HepG2 (cell line): ENCODE measurements around the gene GPR17. TPM values are rescaled to one million over a fixed set of nuclear protein-coding genes. Genes with fewer than 3 reads are reported as not detected.

Source experiments
- ATAC-seq: fragments of 200-7000 bp; cut with Tn5 transposase; 3 replicates; pipeline ENCODE4 v1.9.1; 2020; ENCODE audit warnings: mild to moderate bottlenecking, moderate library complexity
- BruUV-seq: library from RNA; stranded (reverse); fragments of 400-500 nt; replicated peaks from 2 replicates; lab custom pipeline; 2021; lab: Mats Ljungman, UMichigan
- CTCF ChIA-PET: fragments of 300-600 bp; formaldehyde crosslinking; extraction: SDS; loops from one replicate; lab custom pipeline; 2021; ENCODE audit warnings: low total read pairs, inconsistent platforms, low intra/inter-chr PET ratio; lab: Yijun Ruan, JAX
- POLR2A ChIA-PET: fragments of 350-600 bp; sonication (Branson Sonifier 250); formaldehyde crosslinking; loops from one replicate; lab custom pipeline; 2020; ENCODE audit warnings: antibody characterized with exemption, inconsistent platforms; lab: Yijun Ruan, JAX
- DNase-seq: peaks from one replicate; pipeline ENCODE4 v3.0.0-alpha.2; 2015; ENCODE audit warnings: low spot score
- FAIRE-seq: peaks from 3 replicates; lab custom pipeline; 2011; peaks lifted over from hg19 to GRCh38; lab: Jason Lieb, UNC
- H2AFZ ChIP-seq: one replicate; pipeline ENCODE4 v1.6.1; 2011; ENCODE audit warnings: low read length, inconsistent platforms
- H3K27ac ChIP-seq: fragments of 300-600 bp; 3 replicates; pipeline ENCODE4 v1.8.0; 2011; ENCODE audit warnings: mixed run types, mild to moderate bottlenecking, mixed read lengths, low read length, inconsistent platforms; ENCODE audit not compliant: insufficient read depth; ENCODE audit errors: extremely low read length
- H3K27me3 ChIP-seq, 2 experiments: fragments of 200-600 bp in 1 of 2; 2 replicates in 1 of 2; 3 replicates in 1 of 2; pipeline versions ENCODE4 v1.6.0 to v1.8.0; 2011; ENCODE audit warnings: low read length in 2 of 2, mild to moderate bottlenecking in 2 of 2, moderate library complexity in 2 of 2, inconsistent platforms in 1 of 2; ENCODE audit not compliant: insufficient read depth in 2 of 2, control insufficient read depth in 1 of 2
- H3K36me3 ChIP-seq, 2 experiments: fragments of 200-600 bp in 1 of 2; replicated peaks in 1 of 2; 2 replicates in 1 of 2; 3 replicates in 1 of 2; pipeline versions ENCODE4 v1.5.1 to v1.8.0; 2011; ENCODE audit warnings: low read length in 2 of 2, inconsistent platforms in 1 of 2; ENCODE audit not compliant: insufficient read depth in 2 of 2, control insufficient read depth in 1 of 2
- H3K4me1 ChIP-seq: 2 replicates; pipeline ENCODE4 v1.5.1; 2012; ENCODE audit warnings: low read length, inconsistent platforms; ENCODE audit not compliant: insufficient read depth
- H3K4me2 ChIP-seq: 2 replicates; pipeline ENCODE4 v1.6.0; 2011; ENCODE audit warnings: low read depth, low read length, inconsistent platforms
- H3K4me3 ChIP-seq, 3 experiments: fragments of 200-600 bp in 1 of 3; sonication (generic), shearing (Covaris generic) in 1 of 3; replicated peaks in 1 of 3; 2 replicates each; pipeline ENCODE4 v1.5.1; 2011 to 2016; ENCODE audit warnings: low read length in 3 of 3, inconsistent platforms in 2 of 3, low read depth in 2 of 3, mild to moderate bottlenecking in 2 of 3, control low read depth in 1 of 3, mixed read lengths in 1 of 3; ENCODE audit not compliant: insufficient read depth in 1 of 3
- H3K79me2 ChIP-seq: one replicate; pipeline ENCODE4 v1.6.1; 2011; ENCODE audit warnings: low read length, inconsistent platforms; ENCODE audit not compliant: insufficient read depth
- H3K9ac ChIP-seq: 2 replicates; pipeline ENCODE4 v1.6.0; 2011; ENCODE audit warnings: mild to moderate bottlenecking, low read depth, low read length, inconsistent platforms; ENCODE audit not compliant: insufficient read depth
- H3K9me3 ChIP-seq: 2 replicates; pipeline ENCODE4 v1.5.1; 2012; ENCODE audit warnings: mild to moderate bottlenecking, low read length
- H4K20me1 ChIP-seq: 2 replicates; pipeline ENCODE4 v1.6.0; 2011; ENCODE audit warnings: inconsistent platforms, mild to moderate bottlenecking, low read length, moderate library complexity; ENCODE audit not compliant: insufficient read depth
- FOXP1 ChIP-seq, 2 experiments: fragments of 450-650 bp in 1 of 2; IDR thresholded peaks; 2 replicates each; pipeline ENCODE4 v1.6.1; 2017 to 2018; ENCODE audit warnings: antibody characterized with exemption in 1 of 2
- HBP1 ChIP-seq: IDR thresholded peaks from 2 replicates; pipeline ENCODE4 v1.6.1; 2016; ENCODE audit warnings: low read depth, control low read depth
- HOMEZ ChIP-seq: IDR thresholded peaks from 2 replicates; pipeline ENCODE4 v1.6.1; 2016; ENCODE audit warnings: low read depth
- MAFK ChIP-seq, 2 experiments: IDR thresholded peaks in 1 of 2; conservative IDR thresholded peaks in 1 of 2; 2 replicates each; pipeline ENCODE4 v1.6.1; 2011; ENCODE audit warnings: improper control_type of control experiment in 2 of 2, low read length in 2 of 2
- MLX ChIP-seq: IDR thresholded peaks from 2 replicates; pipeline ENCODE4 v1.6.1; 2016
- MTA3 ChIP-seq: sonication (generic); formaldehyde crosslinking; IDR thresholded peaks from 2 replicates; pipeline ENCODE4 v1.4.0; 2020; ENCODE audit warnings: missing genetic modification reagents
- SYNCRIP ChIP-seq: fragments of 200-400 bp; formaldehyde crosslinking; IDR thresholded peaks from 2 replicates; pipeline ENCODE4 v1.6.1; 2018; ENCODE audit warnings: mild to moderate bottlenecking, low read depth, low read length; ENCODE audit not compliant: insufficient read depth
- TEF ChIP-seq: sonication (generic); formaldehyde crosslinking; IDR thresholded peaks from 2 replicates; pipeline ENCODE4 v1.5.0; 2020; ENCODE audit warnings: missing genetic modification reagents
- ZNF121 ChIP-seq: sonication (generic); formaldehyde crosslinking; IDR thresholded peaks from 2 replicates; pipeline ENCODE4 v1.5.0; 2020; ENCODE audit warnings: mild to moderate bottlenecking, missing genetic modification reagents
- ZNF143 ChIP-seq: sonication (generic); formaldehyde crosslinking; IDR thresholded peaks from 2 replicates; pipeline ENCODE4 v1.4.0; 2020; ENCODE audit warnings: missing genetic modification reagents
- ZNF768 ChIP-seq: sonication (generic); formaldehyde crosslinking; IDR thresholded peaks from 2 replicates; pipeline ENCODE4 v1.4.0; 2020; ENCODE audit warnings: missing genetic modification reagents
- WGBS: methylation state at CpG from one replicate; pipeline ENCODE4 v1.1.6; 2017; ENCODE audit warnings: low lambda C conversion rate; 5-methylcytosine and 5-hydroxymethylcytosine counted together
- in situ Hi-C: cut with HindIII; loops from 2 replicates; pipeline ENCODE4 v1.10.0; 2017; ENCODE audit warnings: low pct_unique_long_range_greater_than_20kb; ENCODE audit not compliant: extremely low pct_ligation_motif_present
- intact Hi-C: fragments of 100-400 bp; cut with micrococcal nuclease; formaldehyde crosslinking; loops from one replicate; pipeline ENCODE4 v1.10.0; 2022; ENCODE audit not compliant: unreplicated experiment
- polyA plus RNA-seq, 8 experiments: library from polyadenylated mRNA; depleted of rRNA in 3 of 8; stranded (reverse) in 7 of 8; unstranded in 1 of 8; fragments of >200 nt; fragmentation: Illumina TruSeq in 4 of 8; extraction: Trizol in 4 of 8; gene quantifications; 2 replicates each; pipeline versions ENCODE4 v1.2.1 to v1.2.3, GENCODE V29; 2011 to 2016; ENCODE audit warnings: low read depth in 4 of 8, missing spikeins in 1 of 8, mixed read lengths in 1 of 8; ENCODE audit not compliant: insufficient read depth in 1 of 8
- total RNA-seq, 5 experiments: library from RNA; depleted of rRNA; stranded (reverse); fragments of >200 nt; fragmentation: Illumina TruSeq; extraction: Trizol; gene quantifications; 2 replicates each; pipeline ENCODE4 v1.2.3, GENCODE V29; 2016; ENCODE audit warnings: low read depth in 1 of 5
- TF ChIP-seq, protein P1 (sequence below): sonication (generic); formaldehyde crosslinking; IDR thresholded peaks from 2 replicates; pipeline ENCODE4 v1.4.0; 2020; ENCODE audit warnings: missing genetic modification reagents

Gene GPR17
- total and polyA plus RNA-seq, 2 of the 13 experiments (the other 11 are each of a cell fraction or from before 2014, with no cell fraction given): not detected

- H3K4me3 ChIP-seq: no peak overlapping the region
- FAIRE-seq: no peak
- no peak overlapping the region for H3K4me2 ChIP-seq
- ChIA-PET CTCF (no interaction called here), POLR2A (no interaction called here)
- BruUV-seq: no TSS peak
- H4K20me1 ChIP-seq: 0 out of 2 replicates have a peak, but pooled peaks cover 2% of the 10 kb centered on the region
- intact Hi-C loops (no loop called here), in situ Hi-C loops (no loop called here)
- H3K9ac ChIP-seq: no peak overlapping the region
- ATAC-seq: no peak
- peaks cover 6% of the 10 kb centered on the region for H3K79me2 ChIP-seq
- no peak overlapping the region for H2AFZ ChIP-seq
- TF ChIP-seq HBP1 (no peak), ZNF143 (no peak), ZNF768 (CRISPR knock-in tag) (no peak), MLX (CRISPR knock-in tag) (no peak), MTA3 (CRISPR knock-in tag) (no peak), FOXP1 (IDR thresholded peaks at IDR 0.05) (no peak), FOXP1 (CRISPR knock-in tag; IDR thresholded peaks at IDR 0.05) (no peak), MAFK (conservative IDR thresholded peaks at IDR 0.05 in 1 of 2, IDR thresholded peaks at IDR 0.05 in 1 of 2; ENCODE audit: low read length in 2 of 2) (peak; percentile 29 to 42; a peak in 1 of 4 replicates), ZNF121 (peak; percentile 77), SYNCRIP (no peak), TEF (CRISPR knock-in tag) (no peak), HOMEZ (CRISPR knock-in tag) (no peak)
- TF ChIP-seq, protein P1, sequence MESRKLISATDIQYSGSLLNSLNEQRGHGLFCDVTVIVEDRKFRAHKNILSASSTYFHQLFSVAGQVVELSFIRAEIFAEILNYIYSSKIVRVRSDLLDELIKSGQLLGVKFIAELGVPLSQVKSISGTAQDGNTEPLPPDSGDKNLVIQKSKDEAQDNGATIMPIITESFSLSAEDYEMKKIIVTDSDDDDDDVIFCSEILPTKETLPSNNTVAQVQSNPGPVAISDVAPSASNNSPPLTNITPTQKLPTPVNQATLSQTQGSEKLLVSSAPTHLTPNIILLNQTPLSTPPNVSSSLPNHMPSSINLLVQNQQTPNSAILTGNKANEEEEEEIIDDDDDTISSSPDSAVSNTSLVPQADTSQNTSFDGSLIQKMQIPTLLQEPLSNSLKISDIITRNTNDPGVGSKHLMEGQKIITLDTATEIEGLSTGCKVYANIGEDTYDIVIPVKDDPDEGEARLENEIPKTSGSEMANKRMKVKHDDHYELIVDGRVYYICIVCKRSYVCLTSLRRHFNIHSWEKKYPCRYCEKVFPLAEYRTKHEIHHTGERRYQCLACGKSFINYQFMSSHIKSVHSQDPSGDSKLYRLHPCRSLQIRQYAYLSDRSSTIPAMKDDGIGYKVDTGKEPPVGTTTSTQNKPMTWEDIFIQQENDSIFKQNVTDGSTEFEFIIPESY: peak; percentile 78
- H3K27me3 ChIP-seq: no peaks in the 10 kb centered on the region
- no peak overlapping the region for H3K27ac ChIP-seq
- no peak for DNase-seq
- 74% methylated on average over 21 of the region's 21 CpGs for WGBS
- no peaks in the 10 kb centered on the region; a peak in 2 of 5 replicates for H3K36me3 ChIP-seq
- H3K9me3 ChIP-seq: no peaks in the 10 kb centered on the region
- H3K4me1 ChIP-seq: peaks cover 15% of the 10 kb centered on the region
These were observed 51.7 kb downstream of the GPR17 start for GRCh38 chr2:127697482-127698180.
